ENCODE results near the gene RBP2.

- no peak for TF ChIP-seq CTCF (IDR thresholded peaks at IDR 0.05)
- no peak for TF ChIP-seq POLR2A (IDR thresholded peaks at IDR 0.05)
These were observed 55.3 kb downstream of the RBP2 start for GRCh38 chr3:139421040-139421439.

All from lower leg skin (tissue), 3 donors.